ENCODE measurements around the gene MROH2B.

MROH2B gene

DNA sequence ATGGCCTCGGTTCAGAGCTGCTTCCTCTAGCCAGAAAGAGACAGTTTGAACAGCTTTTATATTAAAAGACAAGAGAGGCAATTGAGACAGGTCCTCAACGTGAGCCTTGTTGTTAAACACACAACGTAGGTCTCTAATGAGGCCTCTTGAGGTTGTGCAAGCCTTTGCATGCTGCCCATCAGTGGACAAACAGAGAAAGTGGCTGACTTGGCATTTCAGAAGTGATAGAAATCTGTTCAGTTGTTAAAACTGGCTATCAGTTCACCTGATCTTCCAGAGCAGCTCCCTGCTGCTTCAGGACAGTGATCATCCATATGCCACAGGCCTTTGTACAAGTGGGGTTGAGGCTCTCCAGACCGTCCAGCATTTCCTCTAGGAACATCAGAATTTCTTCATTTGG, 58.8 kb downstream of the MROH2B start:
- DNase-seq, result no peak

DNA sequence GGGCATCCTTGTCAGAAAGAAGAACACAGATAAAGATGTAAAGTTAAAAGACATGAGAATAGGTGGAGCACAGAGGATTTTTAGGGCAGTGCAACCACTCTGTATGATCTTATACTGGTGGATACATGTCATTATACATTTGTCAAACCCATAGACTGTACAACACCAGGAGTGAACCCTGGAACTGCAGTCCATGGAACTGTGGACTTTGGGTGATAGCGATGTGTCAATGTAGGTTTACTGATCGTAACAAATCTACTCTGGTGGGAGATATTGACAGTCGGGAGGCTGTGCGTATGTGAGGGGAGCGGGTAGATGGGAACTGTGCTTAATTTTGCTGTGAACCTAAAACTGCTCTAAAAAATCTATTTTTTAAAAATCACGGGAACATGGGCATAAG, 60.6 kb downstream of the MROH2B start:
- no peak for DNase-seq

DNA sequence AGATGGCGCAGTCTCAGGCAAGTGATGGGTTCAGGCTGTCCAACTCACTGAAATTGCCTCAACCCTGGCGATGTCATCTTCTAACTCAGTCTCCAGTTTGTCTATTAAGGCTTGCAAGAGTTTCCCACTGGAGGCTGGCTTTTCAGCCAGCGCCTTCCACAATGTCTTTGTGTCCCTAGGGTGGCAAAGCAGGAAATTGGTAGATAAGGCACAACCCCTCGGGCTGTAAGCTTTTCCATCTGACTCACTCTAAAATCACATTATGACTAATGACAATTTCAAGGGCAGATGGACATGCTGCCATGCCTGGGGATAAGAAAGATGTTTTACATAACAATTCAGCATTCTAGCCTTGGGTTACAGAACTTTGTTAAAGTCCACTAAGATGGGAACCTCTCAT, 61.9 kb downstream of the MROH2B start:
- DNase-seq, result no peak

DNA sequence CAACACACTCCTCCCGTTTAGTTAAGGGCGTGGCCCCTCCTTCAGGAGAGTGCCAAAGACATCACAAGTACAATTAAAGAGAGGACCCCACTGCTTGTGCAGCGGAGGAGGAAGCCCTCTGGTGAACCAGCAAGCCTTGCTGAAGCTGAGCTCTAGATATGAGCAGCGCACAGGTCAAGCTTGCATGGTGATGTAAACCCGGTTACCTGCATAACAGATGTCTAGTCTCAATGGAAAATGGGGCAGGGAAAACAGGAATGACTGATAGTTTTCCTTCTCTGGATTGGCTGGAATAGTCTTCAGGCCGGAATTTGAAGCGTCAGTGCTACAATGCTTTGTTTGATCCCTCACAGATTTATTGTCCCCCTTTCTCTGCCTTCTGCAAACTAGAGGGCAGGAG, 66.2 kb downstream of the MROH2B start:
- DNase-seq, result no peak

DNA sequence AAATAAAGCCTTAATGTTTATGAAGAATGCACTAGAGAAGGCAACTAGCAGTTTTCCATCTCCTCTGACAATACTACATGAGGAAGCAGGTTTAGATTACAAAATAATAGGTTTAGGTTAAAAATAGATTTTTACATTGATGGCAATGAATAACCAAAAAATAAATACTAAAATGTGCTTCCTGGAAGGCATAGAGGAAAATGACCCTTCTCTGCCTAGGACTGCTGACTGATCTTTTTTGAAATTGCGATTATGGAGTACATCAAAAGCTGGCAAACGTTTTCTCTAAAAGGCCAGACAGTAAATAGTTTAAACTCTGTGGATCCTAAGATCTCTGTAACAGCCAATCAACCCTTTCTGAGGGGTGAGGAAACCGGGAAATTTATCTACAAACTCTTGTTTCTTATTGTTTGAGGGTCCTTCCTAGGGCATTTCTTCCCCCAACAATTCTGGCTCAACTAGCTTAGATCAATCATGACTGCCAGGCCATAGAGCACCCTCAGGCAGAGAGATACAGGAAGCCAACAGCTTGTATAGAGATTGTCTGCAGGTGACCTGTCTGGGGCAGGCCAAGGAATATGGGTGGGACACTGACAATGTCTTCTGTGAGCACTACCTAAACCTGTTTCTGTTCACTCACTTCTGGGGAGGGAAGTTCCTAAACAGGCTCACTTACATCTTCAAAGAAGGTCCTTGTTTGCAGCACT, 67.3 kb downstream of the MROH2B start:
- no peak for DNase-seq

DNA sequence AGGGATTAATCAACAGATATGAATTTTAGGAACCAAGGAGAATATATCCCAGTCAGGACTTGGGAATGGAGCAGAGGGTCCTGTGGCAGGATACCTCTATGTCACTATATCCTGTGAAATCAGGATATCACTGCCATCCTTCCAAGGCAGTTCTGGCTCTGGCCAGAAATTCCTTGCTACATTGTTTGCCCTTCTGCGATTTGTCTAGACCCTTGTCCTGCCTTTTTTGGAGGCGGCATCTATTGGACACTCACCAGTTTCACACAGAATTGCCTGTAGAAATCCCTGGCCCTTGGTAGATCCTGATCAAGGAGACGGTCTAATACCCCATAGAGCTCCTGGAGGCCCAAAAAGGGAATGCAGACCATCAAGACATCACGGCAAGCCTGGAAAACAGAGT, 71.2 kb downstream of the MROH2B start:
- no peak for DNase-seq

DNA sequence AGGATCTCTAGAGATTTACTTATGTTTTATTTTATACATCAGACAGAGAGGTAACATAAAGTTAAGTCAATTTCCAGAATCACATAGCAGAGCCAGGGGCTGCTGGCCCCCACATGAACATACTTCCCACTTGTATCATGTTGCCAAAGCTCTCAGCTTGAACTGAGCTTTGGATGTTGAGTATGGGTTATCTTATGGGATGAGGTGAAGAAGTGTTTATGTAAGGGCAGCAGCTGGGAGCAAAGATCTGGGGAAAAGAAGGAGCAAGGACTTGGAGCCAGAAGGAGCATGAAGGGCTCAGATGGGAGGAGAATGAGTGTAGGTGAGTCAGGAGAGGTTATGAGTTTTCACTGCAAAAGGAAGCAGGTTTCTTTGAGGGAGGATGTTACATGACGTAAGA, 72.0 kb downstream of the MROH2B start:
- no peak for DNase-seq

DNA sequence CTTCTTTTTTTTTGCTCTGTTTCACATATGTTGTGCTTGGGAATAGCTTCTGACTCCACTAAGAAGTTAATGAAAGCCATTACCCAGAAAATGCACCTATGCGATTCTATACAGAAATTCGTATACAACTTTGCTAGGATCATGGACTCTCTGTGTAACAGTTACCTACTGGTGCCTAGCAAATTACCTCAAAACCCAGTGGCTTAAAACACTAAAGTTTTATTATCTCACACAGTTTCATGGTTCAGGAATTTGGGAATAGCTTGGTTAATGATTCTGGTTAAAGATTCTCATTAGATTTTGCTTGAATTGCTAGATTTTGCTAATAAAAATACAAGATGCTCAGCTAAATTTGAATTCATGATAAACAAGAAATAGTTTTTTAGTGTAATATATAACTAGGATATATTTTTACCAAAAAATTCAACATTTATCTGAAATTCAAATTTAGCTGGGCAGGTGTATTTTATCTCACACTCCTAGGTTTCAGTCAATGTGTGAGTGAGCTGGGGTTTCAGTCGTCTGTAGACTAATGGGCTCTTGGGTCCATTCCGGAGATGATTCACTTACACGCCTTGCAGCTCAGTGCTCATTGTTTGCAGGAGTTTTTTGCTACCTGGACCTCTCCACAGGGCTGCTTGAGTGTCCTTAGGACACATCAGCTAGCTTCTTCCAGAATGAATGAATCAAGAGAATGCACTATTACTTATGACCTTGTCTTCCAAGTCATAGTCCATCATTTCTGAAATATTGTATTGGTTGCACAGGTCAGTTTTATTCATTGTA, 75.1 kb downstream of the MROH2B start:
- no peak for DNase-seq

DNA sequence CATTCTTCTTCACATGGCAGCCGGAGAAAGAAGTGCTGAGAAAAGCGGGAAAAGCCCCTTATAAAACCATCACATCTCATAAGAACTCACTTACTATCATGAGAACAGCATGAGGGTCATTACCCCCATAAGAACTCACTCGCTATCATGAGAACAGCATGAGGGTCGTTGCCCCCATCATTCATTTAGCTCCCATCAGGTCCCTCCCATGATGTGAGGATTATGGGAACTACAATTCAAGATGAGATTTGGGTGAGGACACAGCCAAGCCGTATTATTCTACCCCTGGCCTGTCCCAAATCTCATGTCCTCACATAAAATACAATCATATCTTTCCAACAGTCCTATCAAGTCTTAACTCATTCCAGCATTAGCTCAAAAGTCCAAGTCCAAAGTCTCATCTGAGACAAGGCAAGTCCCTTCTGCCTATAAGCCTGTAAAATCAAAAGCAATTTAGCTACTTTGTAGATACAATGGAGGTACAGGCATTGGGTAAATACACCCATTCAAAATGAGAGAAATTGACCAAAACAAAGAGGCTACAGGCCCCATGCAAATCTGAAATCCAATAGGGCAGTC, 79.1 kb downstream of the MROH2B start:
- DNase-seq, result no peak

DNA sequence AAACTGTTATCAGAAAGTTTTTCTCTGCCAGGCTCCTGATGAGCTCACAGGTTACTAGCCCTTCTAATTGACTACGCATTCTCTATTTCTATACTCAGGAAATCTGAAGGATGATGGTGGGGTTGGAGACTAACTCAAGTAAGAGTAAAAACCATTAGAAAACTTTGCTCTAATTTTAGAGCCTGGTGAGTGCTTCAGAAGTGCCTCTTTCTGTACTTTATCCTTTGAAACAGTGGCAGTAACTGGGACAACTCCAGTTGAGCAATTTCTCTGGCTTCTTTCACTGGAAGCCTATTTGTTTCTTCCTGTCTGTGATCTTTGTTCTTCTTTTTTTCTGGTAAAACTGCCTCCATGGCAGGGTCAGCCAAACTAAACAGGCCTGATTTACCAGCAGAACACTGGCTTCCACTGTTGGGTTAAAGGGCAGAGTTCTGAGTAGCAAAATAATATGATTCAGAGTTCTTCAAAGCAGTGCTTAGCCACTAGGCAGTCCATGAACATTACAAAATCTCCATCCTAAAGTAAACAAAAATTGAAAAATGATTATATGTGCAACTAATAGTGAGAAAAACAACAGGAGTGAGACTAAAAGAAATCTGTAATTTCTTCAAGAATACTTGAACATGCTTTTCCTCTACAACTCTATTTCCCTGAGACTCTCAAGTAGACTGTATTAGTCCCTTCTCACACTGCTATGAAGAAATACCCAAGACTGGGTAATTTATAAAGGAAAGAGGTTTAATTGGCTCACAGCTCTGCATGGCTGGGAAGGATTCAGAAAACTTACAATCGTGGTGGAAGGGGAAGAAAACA, 79.8 kb downstream of the MROH2B start:
- DNase-seq, result no peak

DNA sequence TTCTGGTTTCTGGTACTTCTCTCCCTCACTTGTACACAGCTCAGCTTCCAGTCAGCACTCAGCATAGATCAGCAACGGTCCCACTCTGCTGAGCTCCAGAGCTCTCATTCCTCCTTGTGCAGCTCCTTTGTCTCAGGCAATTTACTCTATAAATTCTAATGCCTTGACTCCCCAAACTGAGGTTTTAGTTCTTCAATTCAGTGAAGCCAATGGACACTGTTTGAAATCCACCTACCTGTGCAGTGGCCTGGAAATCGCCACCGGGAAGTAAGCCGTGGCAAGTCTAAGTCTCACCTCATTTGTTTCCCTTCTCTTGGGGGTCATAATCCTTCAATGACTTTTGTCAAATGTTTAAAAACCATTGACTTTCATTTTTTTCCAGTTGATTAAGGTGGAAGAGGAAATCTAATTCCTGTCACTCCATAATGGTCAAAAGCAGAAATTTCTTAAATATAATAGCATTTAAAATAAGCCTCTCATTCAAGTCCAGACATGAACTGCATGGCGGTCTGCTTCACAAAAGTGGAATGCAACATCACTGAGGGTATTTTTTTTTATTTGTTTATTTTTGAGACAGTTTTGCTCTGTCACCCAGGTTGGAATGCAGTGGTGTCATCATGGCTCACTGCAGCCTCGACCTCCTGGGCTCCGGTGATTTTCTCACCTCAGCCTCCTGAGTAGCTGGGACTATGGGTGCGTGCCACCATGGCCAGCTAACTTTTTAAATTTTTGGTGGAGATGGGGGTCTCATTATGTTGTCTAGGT, 82.2 kb downstream of the MROH2B start:
- DNase-seq, result no peak

DNA sequence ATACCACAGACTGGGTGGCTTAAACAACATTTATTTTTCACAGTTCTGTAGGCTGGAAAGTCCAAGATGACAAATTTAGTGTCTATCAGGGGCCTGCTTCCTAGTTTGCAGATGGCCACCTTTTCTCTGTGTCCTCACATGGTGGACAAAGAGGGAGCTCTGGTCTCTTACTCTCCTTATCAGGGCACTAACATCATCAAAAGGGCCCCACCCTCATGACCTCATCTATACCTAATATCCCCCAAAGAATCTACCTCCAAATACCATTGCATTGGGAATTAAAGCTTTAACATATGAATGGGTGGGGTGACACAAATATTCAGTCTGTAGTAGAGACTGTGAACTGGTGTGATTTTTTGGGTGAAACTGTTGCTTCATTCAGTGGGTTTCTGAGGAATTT, 83.8 kb downstream of the MROH2B start:
- no peak for DNase-seq

DNA sequence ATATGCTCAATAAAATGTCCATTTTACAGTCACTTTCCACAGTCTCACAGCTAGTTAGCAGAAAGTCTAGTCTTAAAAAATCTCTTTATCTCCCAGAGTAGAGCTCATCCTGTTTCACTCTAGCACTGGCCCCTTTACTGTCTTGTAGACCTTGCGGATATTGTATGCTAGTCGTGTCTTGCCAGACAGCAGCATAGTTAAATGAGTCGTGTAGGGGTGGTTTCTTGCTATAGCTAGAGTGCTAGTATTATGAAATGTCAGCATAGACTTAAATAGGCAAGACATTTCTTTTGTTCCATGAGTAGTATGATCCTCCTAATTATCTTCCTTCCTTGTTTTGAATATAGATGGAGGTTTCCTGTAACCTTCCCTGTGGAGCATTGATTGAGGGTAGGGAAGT, 84.5 kb downstream of the MROH2B start:
- no peak for DNase-seq

DNA sequence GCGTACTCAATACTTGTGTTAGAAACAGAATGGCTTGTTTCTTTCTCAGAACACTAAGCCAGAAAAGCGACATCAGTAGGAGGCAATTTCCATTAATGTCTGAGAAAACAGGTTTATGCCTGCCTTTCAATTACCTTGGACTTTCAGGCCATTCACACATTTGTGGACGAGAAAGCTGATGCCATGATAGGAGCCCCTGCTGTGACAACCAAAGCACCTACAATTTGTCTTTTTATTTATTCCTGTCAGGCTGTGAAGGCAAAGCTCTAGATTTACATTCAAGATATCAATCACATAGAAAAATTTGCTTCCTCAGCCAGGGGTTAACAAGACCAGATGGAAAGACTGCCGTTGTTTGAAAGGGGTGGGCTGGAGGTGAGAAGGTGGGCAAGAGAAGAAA, 85.6 kb downstream of the MROH2B start:
- DNase-seq, result no peak

DNA sequence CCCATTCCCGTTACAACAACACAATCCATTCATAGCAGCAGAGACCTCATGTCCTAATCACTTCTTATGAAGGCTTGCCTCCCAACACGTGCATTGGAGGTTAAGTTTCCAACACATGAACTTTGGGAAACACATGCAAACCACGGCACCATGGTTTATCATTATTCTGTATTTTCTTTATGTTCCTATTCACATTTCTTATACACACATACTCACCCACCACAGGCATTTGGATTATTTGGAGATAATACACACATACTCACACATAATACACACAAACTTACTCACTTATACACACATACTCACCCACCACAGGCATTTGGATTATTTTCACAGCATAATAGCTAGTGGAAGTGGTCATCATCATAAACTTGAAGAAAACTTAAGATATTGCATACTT, 86.3 kb downstream of the MROH2B start:
- no peak for DNase-seq

DNA sequence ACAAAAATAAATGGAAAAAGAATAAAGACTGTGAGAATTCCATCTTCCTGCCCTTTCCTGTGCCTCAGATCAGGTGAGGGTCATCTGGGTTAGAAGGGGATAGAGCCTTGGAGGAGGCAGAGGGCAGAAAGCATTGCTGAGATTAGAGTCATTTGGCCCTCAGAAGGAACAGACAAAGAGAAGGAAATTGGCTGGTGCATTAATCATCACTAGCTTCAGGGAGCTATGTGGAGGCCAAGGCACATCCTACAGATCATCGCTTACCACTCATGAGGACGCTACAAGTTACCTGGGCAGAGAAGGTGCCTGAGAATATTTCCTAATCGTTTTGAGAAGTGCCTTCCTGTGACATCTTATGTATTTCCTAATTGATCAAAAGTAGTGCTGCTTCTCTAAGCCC, 87.4 kb downstream of the MROH2B start:
- no peak for DNase-seq

DNA sequence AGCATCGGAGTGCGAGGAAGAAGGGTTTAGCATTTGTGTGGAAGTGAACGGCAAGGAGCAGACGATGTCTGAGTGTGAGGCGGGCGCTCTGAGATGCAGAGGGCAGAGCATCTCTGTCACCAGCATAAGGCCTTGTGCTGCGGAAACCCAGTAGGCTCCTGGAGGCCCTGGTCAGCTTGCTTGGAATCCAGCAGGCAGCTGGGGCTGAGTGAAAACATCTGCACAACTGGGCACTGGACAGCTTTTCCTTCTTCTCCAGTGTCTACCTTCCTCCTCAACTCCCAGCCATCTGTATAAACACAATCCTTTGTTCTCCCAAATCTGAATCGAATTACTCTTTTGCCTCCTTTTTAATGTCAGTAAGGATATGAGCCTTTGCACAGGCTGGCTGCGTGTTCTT, 89.7 kb downstream of the MROH2B start:
- no peak for DNase-seq

DNA sequence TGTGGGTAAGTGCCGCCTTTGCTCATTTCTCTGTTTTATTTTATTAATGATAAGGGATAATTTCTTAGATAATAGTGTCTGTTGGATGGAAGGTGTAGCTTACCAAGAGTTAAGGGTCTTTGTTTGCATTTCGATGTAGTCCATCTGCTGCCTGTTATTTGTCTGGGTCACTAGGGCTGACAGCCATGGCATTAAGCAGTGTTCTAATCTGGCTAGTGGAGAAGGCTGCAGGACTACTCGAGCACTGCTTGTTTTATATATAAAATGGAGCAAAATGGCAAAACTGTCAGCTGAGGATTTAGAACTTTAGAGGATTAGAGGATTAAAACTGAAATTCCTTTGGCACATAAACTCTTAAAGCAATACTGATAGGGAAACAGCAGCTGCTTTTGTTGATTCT, 94.3 kb downstream of the MROH2B start:
- DNase-seq, result no peak

DNA sequence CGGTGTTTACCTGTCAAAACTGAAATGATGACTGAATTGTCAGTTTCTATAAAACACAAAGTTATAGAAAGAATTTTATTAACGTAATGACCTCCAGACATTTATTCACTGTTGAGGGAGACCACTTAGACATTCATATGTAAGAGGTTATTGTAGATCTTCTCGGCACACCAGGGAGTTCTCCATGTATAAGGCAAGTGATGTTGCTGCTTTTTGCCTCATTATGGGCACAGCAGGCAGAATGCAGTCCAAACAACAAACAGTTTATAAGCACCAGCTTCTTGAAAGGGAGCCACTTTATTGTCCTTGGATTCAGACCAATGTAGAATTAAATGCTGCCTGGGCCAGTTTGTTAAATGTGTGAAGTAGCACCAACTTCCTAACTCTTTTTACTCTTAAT, 95.1 kb downstream of the MROH2B start:
- no peak for DNase-seq

DNA sequence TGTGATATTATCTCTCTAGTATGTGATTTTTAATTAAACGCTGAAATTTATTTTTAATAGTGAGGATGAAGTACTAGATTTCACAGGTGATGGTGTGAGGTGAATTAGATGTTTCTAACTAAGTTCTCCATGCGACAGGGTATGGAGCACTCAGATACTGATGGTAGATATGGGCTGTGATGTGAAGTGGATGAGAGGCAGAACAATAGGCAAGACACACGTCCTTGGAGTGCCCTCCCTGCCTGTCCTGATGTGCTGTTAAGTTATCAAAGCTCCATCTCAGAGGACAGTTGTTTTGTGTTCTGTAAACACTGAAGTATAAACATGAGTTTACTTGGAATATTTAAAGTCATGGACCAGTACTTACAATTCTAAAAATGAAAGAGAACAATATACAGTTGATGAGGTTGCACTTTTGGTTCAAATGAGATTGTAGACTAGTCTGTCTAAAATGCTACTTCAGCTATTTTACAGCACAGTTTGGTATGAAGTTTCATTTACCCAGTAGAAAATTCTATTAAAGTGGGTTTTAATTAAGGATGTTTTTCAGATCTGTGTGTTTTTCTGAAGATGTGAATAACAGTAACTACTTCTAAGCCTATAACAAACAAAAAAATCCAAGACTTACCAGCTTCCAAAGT, 97.7 kb downstream of the MROH2B start:
- no peak for DNase-seq

DNA sequence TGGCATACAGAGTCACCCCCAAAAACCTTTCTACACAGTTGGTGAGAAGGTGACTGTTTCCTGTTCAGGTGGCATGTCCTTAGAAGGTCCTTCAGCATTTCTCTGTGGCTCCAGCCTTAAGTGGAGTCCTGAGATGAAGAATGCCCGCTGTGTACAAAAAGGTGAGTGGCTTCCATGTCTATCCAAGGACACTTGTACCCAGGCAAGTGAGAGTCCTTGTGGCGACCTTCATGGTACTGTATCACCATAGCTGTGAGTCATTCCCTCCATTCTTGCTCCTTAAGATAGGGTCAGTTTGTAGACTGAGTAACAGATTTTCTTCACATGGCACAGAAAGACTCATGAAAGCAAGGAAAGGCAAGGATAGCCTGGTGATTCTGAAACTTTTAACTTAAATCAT, 98.7 kb downstream of the MROH2B start:
- no peak for DNase-seq

Data from suppressor macrophage treated with lipopolysaccharide for 4 hours (primary cell).